CD1c-positive myeloid dendritic cell (primary cell): ENCODE results near the gene GSC2.
A peak's percentile ranks its signal among the peaks of the same experiment; 100 is the strongest.

ENCODE experiments used
- DNase-seq: peaks from one replicate; pipeline ENCODE4 v3.0.0-alpha.2; 2016; ENCODE audit errors: extremely low spot score

The GSC2 gene

GRCh38 chr22:19134176-19134831 is 15.8 kb downstream of the GSC2 start:
- DNase-seq, result no peak

- no peak for DNase-seq
Observed at GRCh38 chr22:19133561-19133960, 16.5 kb downstream of the GSC2 start.

- no peak for DNase-seq
Observed at GRCh38 chr22:19132693-19133400, 17.2 kb downstream of the GSC2 start.

GRCh38 chr22:19132153-19132552 is 17.9 kb downstream of the GSC2 start:
- no peak for DNase-seq

GRCh38 chr22:19131685-19132015 is 18.4 kb downstream of the GSC2 start:
- no peak for DNase-seq

- DNase-seq, result no peak
Observed at GRCh38 chr22:19130959-19131684, 19.0 kb downstream of the GSC2 start, which contains the start of gene TSSK2. Gene TSSK2, plus strand, starts transcription at chr22:19131308. Its CDS starts 92 bp downstream, at chr22:19131400.

- DNase-seq, result no peak
Observed at GRCh38 chr22:19129871-19130270, 20.2 kb downstream of the GSC2 start.

- no peak for DNase-seq
Observed at GRCh38 chr22:19128946-19129727, 21.0 kb downstream of the GSC2 start.

- no peak for DNase-seq
Observed at GRCh38 chr22:19128009-19128401, 22.1 kb downstream of the GSC2 start.

GRCh38 chr22:19127329-19128008 is 22.6 kb downstream of the GSC2 start:
- no peak for DNase-seq

GRCh38 chr22:19126309-19127273 is 23.5 kb downstream of the GSC2 start:
- no peak for DNase-seq

GRCh38 chr22:19125474-19126308 is 24.4 kb downstream of the GSC2 start:
- no peak for DNase-seq

- DNase-seq, result no peak
Observed at GRCh38 chr22:19125011-19125410, 25.1 kb downstream of the GSC2 start.

GRCh38 chr22:19124377-19124776 is 25.7 kb downstream of the GSC2 start:
- DNase-seq, result no peak

GRCh38 chr22:19123936-19124335 is 26.2 kb downstream of the GSC2 start:
- no peak for DNase-seq

GRCh38 chr22:19122752-19123492 is 27.2 kb downstream of the GSC2 start:
- peak; percentile 51 for DNase-seq

GRCh38 chr22:19122143-19122751 is 27.8 kb downstream of the GSC2 start, which contains the start of gene DGCR2:
Gene DGCR2, minus strand, starts transcription at chr22:19122412. Its CDS starts 206 bp downstream, at chr22:19122206.
- DNase-seq, result peak; percentile 99

GRCh38 chr22:19121631-19122142 is 28.4 kb downstream of the GSC2 start:
- peak; percentile 31 for DNase-seq
